ENCODE measurements around the gene DPY19L3. TPM values are rescaled to one million over a fixed set of nuclear protein-coding genes. Genes with fewer than 3 reads are reported as not detected.

DPY19L3 gene
- total and polyA plus RNA-seq, 2 donors (not counting 1 experiment from before 2014, with no cell fraction given): 14.0 to 40.0 TPM

DNA sequence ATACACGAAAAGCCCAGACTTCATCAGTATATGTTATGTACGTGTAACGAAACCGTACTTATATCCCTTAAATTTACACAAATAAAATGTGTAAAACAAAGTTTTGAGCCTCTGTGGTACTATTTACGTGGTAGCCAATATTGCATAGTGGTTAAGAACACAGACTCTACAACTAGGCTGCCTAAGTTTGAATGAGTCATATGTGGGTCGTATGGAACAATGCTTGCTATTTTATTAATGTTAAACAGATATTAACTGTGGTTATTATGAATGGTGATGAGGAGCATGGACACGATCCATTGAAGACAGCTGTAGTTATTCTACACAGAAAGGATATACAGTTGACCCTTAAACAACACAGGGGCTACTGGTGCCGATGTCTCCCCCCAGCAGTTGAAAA lies 42.5 kb downstream of the DPY19L3 start:
- Histone ChIP-seq H3K36me3 (replicated peaks in 1 of 2; ENCODE audit: control extremely low read depth in 1 of 2, control insufficient read depth in 1 of 2, extremely low read depth in 1 of 2, insufficient read depth in 2 of 2, low read length in 1 of 2) (no peaks in the 10 kb centered on the region), H3K27ac (ENCODE audit: low read length in 2 of 2) (no peak overlapping the region), H2AFZ (ENCODE audit: insufficient read depth, low read depth, low read length, poor library complexity, severe bottlenecking) (no peak overlapping the region), H3K79me2 (ENCODE audit: control insufficient read depth, insufficient read depth, low read length) (no peaks in the 10 kb centered on the region), H4K20me1 (ENCODE audit: control insufficient read depth, insufficient read depth, low read length, poor library complexity, severe bottlenecking) (no peaks in the 10 kb centered on the region), H3K4me2 (replicated peaks; ENCODE audit: low read depth, low read length, poor library complexity, severe bottlenecking) (no peak overlapping the region), H3K4me3 (ENCODE audit: control extremely low read depth in 1 of 5, extremely low read depth in 1 of 5, insufficient read depth in 1 of 5, low read depth in 2 of 5, low read length in 4 of 5) (no peak overlapping the region), H3K9me3 (ENCODE audit: control extremely low read depth in 1 of 3, control insufficient read depth in 2 of 3, insufficient read depth in 1 of 3, low read length in 2 of 3) (no peaks in the 10 kb centered on the region), H3K9ac (ENCODE audit: low read length) (no peak overlapping the region), H3K4me1 (ENCODE audit: control insufficient read depth in 2 of 2, insufficient read depth in 2 of 2, low read length in 2 of 2) (no peaks in the 10 kb centered on the region), H3K27me3 (replicated peaks in 1 of 4; ENCODE audit: control extremely low read depth in 1 of 4, control insufficient read depth in 3 of 4, insufficient read depth in 4 of 4, low read length in 3 of 4) (no peaks in the 10 kb centered on the region)
- WGBS (ENCODE audit: insufficient coverage): no CpG with 5 or more reads among the region's 8 CpGs
- CTCF ChIA-PET: no interaction called here
- DNase-seq (no peak), ATAC-seq (ENCODE audit: low read depth) (no peak)
- H3K27me3 Mint-ChIP-seq: no peaks in the 10 kb centered on the region
- H3K9me3 Mint-ChIP-seq (ENCODE audit: insufficient read depth): no peaks in the 10 kb centered on the region
- H3K4me3 Mint-ChIP-seq: no peak overlapping the region
- TF ChIP-seq, protein P1, sequence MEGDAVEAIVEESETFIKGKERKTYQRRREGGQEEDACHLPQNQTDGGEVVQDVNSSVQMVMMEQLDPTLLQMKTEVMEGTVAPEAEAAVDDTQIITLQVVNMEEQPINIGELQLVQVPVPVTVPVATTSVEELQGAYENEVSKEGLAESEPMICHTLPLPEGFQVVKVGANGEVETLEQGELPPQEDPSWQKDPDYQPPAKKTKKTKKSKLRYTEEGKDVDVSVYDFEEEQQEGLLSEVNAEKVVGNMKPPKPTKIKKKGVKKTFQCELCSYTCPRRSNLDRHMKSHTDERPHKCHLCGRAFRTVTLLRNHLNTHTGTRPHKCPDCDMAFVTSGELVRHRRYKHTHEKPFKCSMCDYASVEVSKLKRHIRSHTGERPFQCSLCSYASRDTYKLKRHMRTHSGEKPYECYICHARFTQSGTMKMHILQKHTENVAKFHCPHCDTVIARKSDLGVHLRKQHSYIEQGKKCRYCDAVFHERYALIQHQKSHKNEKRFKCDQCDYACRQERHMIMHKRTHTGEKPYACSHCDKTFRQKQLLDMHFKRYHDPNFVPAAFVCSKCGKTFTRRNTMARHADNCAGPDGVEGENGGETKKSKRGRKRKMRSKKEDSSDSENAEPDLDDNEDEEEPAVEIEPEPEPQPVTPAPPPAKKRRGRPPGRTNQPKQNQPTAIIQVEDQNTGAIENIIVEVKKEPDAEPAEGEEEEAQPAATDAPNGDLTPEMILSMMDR (IDR thresholded peaks at IDR 0.05): no peak
- TF ChIP-seq EZH2 (IDR thresholded peaks at IDR 0.05; ENCODE audit: borderline replicate concordance, insufficient read depth, low read depth, low read length, poor library complexity, severe bottlenecking): no peak
- peaks cover 12% of the 10 kb centered on the region for H3K4me1 Mint-ChIP-seq
- no peak overlapping the region for H3K27ac Mint-ChIP-seq
- POLR2A ChIA-PET: no interaction called here
- intact Hi-C loops (cut with micrococcal nuclease): no loop called here

DNA sequence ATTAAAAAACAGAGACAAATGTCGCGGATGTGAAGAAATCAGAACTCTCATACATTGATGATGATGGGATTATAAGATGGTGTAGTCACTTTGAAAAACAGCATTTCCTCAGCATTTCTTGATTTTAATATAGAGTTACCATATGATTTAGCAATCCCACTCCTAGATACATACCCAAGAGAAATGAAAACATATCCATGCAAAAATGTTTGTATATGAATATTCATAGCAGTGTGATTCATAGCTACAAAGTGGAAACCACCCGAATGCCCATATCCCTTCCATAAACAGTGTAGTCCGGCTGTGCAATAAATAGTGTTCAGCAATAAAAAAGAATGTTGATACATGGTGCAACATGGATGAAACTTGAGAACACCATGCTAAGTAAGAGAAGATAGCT lies 44.6 kb downstream of the DPY19L3 start:
- POLR2A ChIA-PET: no interaction called here
- intact Hi-C loops (cut with micrococcal nuclease): no loop called here
- no peak for TF ChIP-seq EZH2 (IDR thresholded peaks at IDR 0.05; ENCODE audit: borderline replicate concordance, insufficient read depth, low read depth, low read length, poor library complexity, severe bottlenecking)
- TF ChIP-seq, protein P1 (IDR thresholded peaks at IDR 0.05): no peak

More for the DNA sequence above, 44.6 kb downstream of the DPY19L3 start:
- Mint-ChIP-seq H3K27me3 (no peaks in the 10 kb centered on the region), H3K27ac (no peak overlapping the region), H3K4me1 (peaks cover 12% of the 10 kb centered on the region), H3K9me3 (ENCODE audit: insufficient read depth) (no peaks in the 10 kb centered on the region), H3K4me3 (no peak overlapping the region)
- Histone ChIP-seq H3K9ac (ENCODE audit: low read length) (no peak overlapping the region), H3K79me2 (ENCODE audit: control insufficient read depth, insufficient read depth, low read length) (no peaks in the 10 kb centered on the region), H3K9me3 (ENCODE audit: control extremely low read depth in 1 of 3, control insufficient read depth in 2 of 3, insufficient read depth in 1 of 3, low read length in 2 of 3) (no peaks in the 10 kb centered on the region), H3K27me3 (replicated peaks in 1 of 4; ENCODE audit: control extremely low read depth in 1 of 4, control insufficient read depth in 3 of 4, insufficient read depth in 4 of 4, low read length in 3 of 4) (no peaks in the 10 kb centered on the region), H2AFZ (ENCODE audit: insufficient read depth, low read depth, low read length, poor library complexity, severe bottlenecking) (no peak overlapping the region), H4K20me1 (ENCODE audit: control insufficient read depth, insufficient read depth, low read length, poor library complexity, severe bottlenecking) (no peaks in the 10 kb centered on the region), H3K36me3 (replicated peaks in 1 of 2; ENCODE audit: control extremely low read depth in 1 of 2, control insufficient read depth in 1 of 2, extremely low read depth in 1 of 2, insufficient read depth in 2 of 2, low read length in 1 of 2) (no peaks in the 10 kb centered on the region), H3K27ac (ENCODE audit: low read length in 2 of 2) (no peak overlapping the region), H3K4me3 (ENCODE audit: control extremely low read depth in 1 of 5, extremely low read depth in 1 of 5, insufficient read depth in 1 of 5, low read depth in 2 of 5, low read length in 4 of 5) (no peak overlapping the region), H3K4me2 (replicated peaks; ENCODE audit: low read depth, low read length, poor library complexity, severe bottlenecking) (no peak overlapping the region), H3K4me1 (ENCODE audit: control insufficient read depth in 2 of 2, insufficient read depth in 2 of 2, low read length in 2 of 2) (no peaks in the 10 kb centered on the region)
- ATAC-seq (ENCODE audit: low read depth): no peak
- WGBS (ENCODE audit: insufficient coverage): no CpG with 5 or more reads among the region's 4 CpGs
- CTCF ChIA-PET: no interaction called here
- no peak for DNase-seq

All from B cell (primary cell).